BJ (cell line): ENCODE results near the gene C19orf38. TPM values are rescaled to one million over a fixed set of nuclear protein-coding genes. Genes with fewer than 3 reads are reported as not detected.

Source experiments
- CTCF ChIA-PET: fragments of 350-600 bp; formaldehyde crosslinking; extraction: SDS; loops from one replicate; lab custom pipeline; 2021; ENCODE audit warnings: antibody characterized with exemption, inconsistent platforms; lab: Yijun Ruan, JAX
- POLR2A ChIA-PET: fragments of 300-600 bp; sonication (Branson Sonifier 250); formaldehyde crosslinking; extraction: SDS; loops from one replicate; lab custom pipeline; 2021; ENCODE audit warnings: antibody characterized with exemption; lab: Charles Lee
- DNase-seq: peaks from one replicate; pipeline ENCODE4 v3.0.0-alpha.2; 2011; ENCODE audit warnings: low read depth
- H3K27me3 ChIP-seq: 2 replicates; pipeline ENCODE4 v1.6.0; 2011; ENCODE audit warnings: low read length; ENCODE audit not compliant: control insufficient read depth, insufficient read depth
- H3K36me3 ChIP-seq: 2 replicates; pipeline ENCODE4 v1.5.1; 2011; ENCODE audit warnings: low read length; ENCODE audit not compliant: control insufficient read depth, insufficient read depth
- H3K4me3 ChIP-seq: 2 replicates; pipeline ENCODE4 v1.5.1; 2011; ENCODE audit warnings: low read depth, mild to moderate bottlenecking, control low read depth, low read length
- polyA plus RNA-seq: library from polyadenylated mRNA; depleted of rRNA; stranded (reverse); fragments of >200 nt; gene quantifications from 2 replicates; pipeline ENCODE4 v1.2.3, GENCODE V29; 2011
- TF ChIP-seq, protein P1 (sequence below): IDR thresholded peaks from 2 replicates; pipeline ENCODE4 v1.5.1; 2011; ENCODE audit warnings: low read depth, mild to moderate bottlenecking, control low read depth, inconsistent platforms, low read length, moderate library complexity; ENCODE audit not compliant: insufficient read depth

The C19orf38 gene
- polyA plus RNA-seq, 1 experiment = 0.26 TPM

DNA sequence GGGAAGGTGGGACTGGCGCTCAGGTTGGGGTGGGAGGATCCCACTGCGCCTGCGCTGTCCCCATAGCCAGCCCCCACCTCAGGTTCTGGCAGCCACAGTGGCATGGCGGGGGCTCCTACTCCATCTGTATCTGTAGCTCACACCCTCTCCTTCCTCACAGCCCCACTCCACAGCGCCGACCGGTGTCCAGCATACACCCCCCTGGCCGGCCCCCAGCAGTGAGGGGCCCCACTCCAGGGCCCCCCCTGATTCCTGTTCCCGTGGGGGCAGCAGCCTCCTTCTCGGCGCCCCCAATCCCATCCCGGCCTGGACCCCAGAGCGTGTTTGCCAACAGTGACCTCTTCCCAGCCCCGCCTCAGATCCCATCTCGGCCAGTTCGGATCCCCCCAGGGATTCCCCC is 18.2 kb upstream of the C19orf38 start:
- CTCF ChIA-PET = interaction anchor here (1.7 kb wide), 1 partner anchor 9 kb away, joined by 4 read pairs; no protein-coding TSS in a partner anchor
- POLR2A ChIA-PET = no interaction called here
- H3K36me3 ChIP-seq = peaks cover 24% of the 10 kb centered on the region
- DNase-seq = no peak
- TF ChIP-seq, protein P1, sequence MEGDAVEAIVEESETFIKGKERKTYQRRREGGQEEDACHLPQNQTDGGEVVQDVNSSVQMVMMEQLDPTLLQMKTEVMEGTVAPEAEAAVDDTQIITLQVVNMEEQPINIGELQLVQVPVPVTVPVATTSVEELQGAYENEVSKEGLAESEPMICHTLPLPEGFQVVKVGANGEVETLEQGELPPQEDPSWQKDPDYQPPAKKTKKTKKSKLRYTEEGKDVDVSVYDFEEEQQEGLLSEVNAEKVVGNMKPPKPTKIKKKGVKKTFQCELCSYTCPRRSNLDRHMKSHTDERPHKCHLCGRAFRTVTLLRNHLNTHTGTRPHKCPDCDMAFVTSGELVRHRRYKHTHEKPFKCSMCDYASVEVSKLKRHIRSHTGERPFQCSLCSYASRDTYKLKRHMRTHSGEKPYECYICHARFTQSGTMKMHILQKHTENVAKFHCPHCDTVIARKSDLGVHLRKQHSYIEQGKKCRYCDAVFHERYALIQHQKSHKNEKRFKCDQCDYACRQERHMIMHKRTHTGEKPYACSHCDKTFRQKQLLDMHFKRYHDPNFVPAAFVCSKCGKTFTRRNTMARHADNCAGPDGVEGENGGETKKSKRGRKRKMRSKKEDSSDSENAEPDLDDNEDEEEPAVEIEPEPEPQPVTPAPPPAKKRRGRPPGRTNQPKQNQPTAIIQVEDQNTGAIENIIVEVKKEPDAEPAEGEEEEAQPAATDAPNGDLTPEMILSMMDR = no peak
- H3K27me3 ChIP-seq = no peaks in the 10 kb centered on the region
- H3K4me3 ChIP-seq = no peak overlapping the region

DNA sequence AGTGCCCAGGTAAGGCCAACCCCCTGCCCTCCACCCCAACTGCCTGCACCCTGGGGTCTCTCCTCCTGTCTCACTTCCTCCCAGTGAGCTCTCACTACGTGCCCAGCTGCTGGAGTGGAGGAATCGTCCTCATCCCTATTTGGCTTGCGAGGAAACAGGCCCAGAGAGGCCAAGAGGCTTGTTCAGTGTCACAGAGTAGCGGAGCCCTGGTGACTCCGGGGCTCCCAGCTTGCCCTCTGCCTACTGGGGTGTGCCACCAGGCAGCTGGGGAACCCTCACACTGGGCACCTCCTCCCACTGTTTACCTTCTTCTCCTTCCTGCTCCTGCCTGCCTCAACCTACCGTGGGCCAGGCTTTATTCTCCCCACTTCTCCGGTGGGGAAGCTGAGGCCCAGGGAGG is 17.8 kb upstream of the C19orf38 start:
- no peaks in the 10 kb centered on the region for H3K27me3 ChIP-seq
- DNase-seq = no peak
- TF ChIP-seq, protein P1 = no peak
- peaks cover 24% of the 10 kb centered on the region for H3K36me3 ChIP-seq
- no peak overlapping the region for H3K4me3 ChIP-seq
- ChIA-PET POLR2A (no interaction called here), CTCF (interaction anchor here (1.7 kb wide), 1 partner anchor 10 kb away, joined by 4 read pairs; no protein-coding TSS in a partner anchor)

DNA sequence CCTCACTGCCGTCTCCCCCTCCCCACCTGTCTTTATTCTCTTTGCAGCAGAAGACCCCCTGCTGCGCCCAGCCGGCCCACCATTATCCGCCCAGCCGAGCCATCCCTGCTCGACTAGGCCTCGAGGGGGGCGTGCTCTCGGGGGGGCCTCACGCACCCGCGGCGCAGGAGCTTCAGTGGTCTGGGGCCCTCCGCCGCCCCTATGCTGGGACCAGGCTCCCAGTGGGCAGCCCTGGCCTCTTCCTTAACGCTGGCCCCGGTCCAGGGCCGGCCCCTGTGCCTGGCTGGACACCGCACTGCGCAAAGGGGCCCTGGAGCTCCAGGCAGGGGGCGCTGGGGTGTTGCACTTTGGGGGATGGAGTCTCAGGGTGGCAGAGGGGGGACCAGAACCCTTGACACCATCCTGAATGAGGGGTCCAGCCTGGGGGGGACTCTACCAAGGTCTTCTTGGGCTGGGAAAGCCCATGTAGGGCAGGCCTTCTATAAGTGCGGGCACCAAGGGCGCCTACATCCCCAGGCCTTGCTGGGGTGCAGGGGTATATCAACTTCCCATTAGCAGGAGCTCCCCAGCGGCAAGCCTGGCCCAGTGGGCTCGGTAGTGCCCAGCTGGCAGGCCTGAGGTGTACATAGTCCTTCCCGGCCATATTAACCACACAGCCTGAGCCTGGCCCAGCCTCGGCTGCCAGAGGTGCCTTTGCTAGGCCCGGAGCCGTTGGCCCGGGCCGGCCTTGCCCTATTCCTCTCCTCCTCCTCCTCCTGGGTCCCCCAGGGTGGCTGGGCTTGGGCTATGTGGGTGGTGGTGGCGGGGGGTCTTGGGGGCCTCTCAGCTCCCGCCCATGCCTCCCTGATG is 17.1 kb upstream of the C19orf38 start:
- H3K36me3 ChIP-seq = peaks cover 23% of the 10 kb centered on the region
- DNase-seq = no peak
- no peak overlapping the region for H3K4me3 ChIP-seq
- TF ChIP-seq, protein P1 = no peak
- CTCF ChIA-PET = interaction anchor here (1.3 kb wide), 1 partner anchor 11 kb away, joined by 3 read pairs; no protein-coding TSS in a partner anchor
- H3K27me3 ChIP-seq = no peaks in the 10 kb centered on the region
- POLR2A ChIA-PET = no interaction called here

DNA sequence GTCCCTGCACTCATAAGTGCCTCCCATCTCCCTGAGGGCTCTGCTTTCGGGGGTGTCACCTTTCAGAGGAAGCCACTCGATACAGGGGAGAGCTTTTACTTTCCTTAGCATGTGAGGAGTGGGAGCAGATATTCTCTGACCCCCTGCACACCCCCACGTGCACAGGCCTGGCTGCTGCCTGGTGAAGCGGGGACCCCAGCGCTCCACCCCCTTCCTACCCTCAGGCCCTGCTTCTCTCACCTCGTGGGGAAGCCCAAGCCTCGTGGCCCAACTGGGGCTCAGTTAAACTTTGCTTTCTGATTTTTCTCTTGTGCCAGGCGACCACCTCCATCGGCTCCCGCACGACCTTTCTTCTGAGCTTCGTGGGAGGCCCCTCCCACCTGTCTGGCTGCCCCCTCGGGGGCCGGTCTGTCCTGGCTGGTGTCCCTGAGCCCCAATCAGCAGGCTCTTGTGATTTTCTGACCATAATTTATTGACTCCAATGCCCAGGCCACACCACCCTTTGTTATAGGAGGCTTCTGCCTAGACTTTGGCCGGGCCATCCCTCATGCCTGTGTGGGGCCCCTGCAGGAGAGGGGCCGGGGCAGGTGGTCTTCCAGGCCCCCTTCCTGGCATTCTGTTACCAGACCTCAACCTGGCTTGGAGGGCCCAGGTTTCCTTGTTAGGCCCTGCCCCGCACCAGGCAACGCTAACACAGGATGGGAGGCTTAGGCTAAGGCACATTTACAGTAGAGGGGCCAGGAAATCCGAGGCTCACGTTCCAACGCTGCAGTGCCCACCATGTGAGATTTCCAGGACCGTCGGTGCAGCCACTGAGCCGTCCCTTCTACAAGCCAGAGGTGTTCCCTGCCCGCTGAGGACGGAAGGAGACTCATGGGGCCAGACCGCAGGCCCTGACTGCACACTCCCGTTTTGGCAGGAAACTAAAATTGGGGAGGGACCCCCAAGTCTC is 16.0 kb upstream of the C19orf38 start:
- CTCF ChIA-PET = interaction anchor here (1.3 kb wide), 1 partner anchor 12 kb away, joined by 3 read pairs; no protein-coding TSS in a partner anchor
- H3K36me3 ChIP-seq = peaks cover 23% of the 10 kb centered on the region
- no peak overlapping the region for H3K4me3 ChIP-seq
- DNase-seq = no peak
- no peaks in the 10 kb centered on the region for H3K27me3 ChIP-seq
- TF ChIP-seq, protein P1 = no peak
- POLR2A ChIA-PET = no interaction called here
